NCI-H446 treated with DMSO at 0.1 percent for 48 hours (cell line): Measurements from ENCODE around the gene MKNK2.
A peak's percentile ranks its signal among the peaks of the same experiment; 100 is the strongest.

Experiments used
- DNase-seq: peaks from one replicate; lab custom pipeline; 2025; lab: John Stamatoyannopoulos, UW

MKNK2 gene

DNA sequence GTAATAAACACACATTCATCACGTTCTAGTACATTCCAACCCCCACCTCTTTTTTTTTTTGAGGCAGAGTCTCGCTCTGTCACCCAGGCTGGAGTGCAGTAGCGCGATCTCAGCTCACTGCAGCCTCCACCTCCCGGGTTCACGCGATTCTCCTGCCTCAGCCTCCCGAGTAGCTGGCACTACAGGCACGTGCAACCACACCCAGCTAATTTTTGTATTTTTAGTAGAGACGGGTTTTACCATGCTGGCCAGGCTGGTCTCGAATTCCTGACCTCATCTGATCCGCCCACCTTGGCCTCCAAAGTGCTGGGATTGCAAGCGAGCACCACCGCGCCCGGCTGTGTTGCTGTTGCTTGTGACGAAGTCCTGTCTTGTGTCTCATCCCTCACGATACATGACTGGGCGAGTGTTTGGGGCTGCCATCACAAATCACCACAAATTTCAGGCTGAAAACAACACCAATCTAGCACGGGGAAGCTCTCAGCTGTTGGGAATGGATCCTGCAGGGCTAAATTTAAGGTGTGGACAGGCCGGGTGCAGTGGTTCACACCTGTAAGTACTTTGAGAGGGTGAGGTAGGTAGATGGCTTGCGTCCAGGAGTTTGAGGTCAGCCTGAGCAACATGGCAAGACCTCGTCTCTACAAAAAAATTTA, 29.4 kb upstream of the MKNK2 start:
- no peak for DNase-seq

DNA sequence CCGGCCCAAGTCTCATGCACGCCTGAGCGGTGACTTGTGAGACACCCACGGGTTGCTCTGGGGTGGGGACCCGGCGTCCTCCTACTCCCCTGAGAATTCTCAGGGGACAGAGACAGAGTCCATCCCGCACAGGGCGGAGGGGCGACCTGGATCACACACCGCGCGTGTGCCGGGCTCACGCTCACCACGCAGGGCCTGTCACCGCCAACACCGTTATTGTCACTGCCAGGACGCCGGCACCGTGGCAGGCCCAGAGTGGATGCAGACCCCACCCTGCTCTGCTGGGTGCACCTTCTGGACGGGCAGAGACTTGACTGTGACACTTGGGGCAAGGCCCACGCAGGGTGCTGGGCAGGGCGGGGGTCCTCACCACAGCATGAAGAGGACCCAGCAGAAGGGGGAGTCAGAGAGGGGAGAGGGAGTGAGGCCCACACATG, 28.8 kb upstream of the MKNK2 start:
- DNase-seq, result no peak

DNA sequence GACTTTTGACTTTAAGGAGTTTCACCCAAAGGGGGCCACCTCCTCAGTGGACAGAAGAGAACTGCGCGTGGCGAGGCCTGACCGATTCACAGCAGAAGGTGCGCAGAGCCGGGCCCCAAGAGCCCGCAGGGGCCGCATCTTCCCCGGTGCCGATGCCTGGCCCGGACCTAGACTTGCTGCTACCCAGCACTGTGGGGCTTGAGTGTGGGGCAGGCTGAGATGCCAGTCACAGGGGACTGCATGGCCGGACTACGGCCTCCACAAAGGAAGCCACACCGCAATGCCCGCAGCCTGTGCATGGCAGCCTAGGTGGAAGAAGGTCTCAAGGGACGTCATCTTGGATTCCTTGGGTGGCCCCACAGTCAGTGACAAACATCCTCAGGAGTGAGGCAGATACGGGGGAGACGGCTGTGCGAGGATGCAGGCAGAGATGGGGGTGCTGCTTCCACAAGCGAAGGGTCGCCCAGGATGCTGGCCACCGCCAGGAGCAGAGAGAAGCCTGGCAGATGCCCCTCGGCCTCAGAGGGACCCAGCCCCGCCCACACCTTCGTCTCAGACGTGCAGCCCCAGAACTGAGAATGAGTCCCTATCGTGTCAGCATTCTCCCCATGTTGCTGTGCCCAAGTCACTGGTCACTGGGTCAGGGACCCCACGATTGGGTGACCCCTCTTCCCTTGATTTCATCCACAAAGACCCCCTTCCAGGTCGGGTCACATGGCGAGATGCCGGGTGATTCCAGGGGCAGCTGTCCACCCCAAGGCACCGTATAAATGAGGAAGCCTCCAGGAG, 28.2 kb upstream of the MKNK2 start:
- DNase-seq, result no peak

DNA sequence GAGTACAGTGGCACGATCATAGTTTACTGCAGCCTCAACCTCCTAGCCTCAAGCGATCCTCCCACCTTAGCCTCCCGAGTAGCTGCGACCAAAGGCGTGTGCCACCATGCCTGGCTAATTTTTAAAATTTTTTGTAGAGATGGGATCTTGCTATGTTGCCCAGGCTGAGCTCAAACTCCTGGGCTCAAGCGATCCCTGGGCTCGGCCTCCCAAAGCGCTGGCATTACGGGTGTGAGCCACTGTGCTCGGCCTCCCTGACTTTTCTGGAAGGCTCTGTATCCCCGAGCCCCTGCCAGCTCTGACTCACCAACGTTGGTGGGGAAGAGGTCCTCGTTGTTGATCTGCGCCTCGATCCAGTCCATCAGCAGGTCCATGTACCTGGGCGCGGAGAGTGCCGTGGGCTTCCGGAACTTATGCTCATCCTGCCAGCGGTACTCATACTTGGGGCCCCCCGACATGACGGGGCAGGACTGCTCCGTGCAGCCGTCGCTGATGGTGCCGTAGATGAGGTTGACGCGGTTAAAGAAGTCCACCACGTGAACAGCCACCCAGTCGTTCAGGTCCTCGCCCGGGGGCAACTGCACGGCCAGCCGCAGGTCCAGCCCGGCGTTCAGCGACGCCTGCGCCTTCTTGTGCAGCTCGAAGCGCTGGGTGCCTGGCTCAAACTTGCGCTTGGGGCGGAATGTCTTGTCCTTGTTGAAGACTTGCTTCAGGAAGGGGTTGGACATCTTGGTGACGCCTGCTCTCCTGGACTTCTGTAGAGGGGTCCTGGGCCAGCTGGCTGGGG, 27.0 kb upstream of the MKNK2 start:
- no peak for DNase-seq

DNA sequence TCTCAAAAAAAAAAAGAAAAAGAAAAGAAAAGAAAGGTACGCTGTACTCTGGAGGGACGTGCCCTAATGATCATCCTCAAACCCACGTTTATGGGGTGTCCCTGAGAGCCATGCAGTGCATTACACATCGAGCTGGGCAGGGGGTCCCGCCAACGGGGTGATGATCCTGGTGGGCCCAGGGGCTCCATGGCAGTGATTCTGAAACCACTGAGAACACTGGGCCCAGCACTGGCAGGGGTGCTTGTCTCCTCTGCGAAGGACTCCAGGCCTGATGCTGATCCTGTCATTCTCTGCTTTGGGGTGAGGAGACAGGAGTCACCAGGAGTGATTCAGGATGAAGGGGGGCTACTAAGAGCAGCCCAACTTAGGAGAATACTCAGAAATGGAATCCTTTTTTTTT, 26.4 kb upstream of the MKNK2 start:
- no peak for DNase-seq

DNA sequence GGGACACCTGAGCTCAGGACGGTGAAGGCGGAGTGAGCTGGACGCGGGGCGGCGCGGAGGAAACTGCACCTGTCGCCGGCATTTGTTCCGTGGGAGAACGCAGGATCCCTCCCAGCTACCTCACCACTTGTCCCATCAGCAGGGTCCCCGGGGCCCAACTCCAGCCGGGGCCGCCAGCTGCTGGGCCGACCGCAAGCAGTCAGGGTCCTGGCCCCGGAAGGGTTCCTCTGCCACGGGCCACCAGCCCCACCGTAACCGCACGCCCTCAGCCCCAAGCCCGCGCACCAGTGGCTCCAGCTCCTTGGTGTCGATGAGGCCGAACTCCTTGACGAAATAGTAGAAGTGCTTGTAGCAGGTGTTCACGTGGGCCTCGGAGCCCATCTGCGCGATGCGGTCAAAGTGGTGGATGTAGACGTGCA, 25.5 kb upstream of the MKNK2 start:
- DNase-seq, result no peak

DNA sequence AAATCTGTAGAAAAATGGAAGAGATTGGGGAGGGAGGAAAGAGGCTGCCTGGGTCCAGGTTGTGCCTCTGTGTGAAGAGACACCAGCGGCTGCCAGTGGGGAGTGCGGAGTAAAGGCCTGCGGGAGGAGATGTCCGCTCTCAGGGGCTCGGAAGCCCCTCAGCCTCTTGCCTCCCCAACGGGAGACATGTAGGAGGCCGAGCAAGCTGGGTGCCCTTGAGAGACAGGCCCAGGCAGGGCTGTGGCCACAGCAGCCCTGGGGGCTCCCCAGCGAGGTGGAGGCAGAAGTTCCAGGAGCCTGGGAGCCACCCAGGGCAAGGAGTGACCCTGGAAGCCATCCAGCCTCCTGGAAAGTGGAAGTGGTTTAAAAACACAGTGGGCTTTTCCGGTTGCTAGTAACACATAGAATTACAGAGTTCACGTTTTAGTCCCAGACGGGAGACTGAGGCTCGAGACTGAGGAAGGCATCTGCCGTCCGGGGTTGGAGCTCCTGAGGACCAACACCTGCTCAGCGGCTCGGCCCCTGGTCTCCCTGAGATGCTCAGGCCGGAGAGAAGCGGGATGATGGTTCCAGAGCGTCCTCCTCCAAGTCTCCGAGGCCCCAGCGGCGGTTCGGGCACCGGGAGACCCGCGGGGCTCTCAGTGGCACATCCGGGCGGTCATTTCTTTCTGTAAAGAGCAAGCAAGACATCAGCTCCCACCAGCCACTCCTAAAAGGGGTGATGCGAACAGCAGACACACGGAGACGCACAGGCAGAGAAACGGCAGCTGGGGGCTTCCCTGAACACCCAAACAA, 21.9 kb upstream of the MKNK2 start:
- DNase-seq, result no peak

DNA sequence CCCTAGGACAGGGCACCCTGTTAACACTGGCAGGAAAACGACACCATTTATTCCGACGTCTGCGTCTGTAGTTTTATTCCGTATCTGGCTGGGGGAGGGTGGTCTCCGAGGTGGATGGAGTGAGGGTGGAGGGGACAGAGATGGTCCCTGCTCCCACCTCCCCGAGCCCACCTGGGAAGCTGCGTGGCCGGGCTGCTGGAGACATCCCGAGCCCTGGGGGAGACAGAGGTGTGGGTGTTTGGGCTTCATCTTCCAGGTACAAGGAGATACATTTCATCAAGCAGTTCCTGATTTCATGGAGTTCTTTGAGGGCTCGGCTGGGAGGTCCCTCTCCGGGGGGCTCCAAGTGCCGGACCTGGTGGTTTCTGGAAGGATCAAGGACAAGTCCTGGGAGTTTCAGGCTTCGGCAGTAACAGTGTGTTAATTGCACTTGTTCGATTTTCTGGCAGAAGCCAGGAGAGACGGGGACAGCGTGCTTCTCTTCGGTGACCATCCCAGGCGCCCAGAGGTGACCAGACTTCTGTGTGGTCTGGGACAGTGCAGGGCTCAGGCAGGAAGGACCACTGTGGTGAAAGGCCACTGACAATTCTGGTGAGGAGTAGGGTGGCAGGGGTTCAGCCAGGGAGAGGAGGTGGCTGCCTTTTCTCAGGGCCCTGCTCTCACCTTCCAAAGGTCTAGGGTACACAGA, 20.1 kb upstream of the MKNK2 start:
- no peak for DNase-seq

DNA sequence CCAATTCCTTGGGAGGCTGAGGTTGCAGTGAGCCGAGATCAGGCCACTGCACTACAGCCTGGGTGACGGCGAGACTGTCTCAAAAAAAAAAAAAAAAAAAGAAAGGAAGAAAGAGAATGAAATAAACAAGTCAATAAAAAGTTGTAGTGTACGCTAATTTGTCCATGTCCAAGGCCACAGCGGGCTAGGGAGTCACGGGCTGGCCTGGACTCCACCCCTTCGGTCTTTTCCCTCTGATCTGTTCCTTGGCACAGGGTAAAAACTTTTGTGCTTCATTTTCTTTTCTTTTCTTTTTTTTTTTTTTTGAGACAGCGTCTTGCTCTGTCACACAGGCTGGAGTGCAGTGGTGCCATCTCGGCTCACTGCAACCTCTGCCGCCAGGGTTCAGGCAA, 19.4 kb upstream of the MKNK2 start:
- DNase-seq, result no peak

DNA sequence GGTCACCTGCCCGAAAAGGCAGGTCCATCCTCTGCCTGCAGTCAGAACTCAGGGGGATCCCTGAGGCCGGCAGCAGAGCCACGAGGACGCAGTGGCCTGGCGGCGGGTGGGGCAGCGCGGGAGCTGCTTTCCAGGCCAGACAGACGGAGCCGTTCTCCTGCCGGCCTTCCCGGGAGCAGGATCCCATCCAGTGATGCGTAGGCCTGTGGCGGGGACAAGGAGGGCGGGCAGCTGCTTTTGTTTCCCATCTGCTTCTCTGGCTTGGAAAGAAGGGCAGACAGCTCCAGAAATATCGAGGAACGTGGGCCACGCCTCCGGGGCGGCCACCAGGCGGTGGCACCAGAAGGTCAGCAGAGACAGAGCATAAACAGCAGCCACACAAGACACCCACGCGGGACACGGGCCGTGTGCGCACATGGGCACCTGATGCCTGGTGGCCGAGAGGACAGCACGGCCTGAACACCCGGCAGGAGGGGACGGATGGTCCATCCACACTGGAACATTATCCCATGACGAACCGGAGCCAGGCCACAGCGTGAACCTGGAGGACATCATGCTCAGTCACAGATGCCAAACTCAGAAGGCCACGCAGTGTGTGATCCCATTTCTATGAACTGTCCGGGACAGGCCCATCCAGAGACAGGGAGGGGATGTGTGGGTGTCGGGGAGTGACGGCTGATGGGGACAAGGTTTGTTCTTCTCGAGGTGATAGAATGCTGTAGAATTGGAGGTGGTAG, 13.9 kb upstream of the MKNK2 start:
- no peak for DNase-seq

DNA sequence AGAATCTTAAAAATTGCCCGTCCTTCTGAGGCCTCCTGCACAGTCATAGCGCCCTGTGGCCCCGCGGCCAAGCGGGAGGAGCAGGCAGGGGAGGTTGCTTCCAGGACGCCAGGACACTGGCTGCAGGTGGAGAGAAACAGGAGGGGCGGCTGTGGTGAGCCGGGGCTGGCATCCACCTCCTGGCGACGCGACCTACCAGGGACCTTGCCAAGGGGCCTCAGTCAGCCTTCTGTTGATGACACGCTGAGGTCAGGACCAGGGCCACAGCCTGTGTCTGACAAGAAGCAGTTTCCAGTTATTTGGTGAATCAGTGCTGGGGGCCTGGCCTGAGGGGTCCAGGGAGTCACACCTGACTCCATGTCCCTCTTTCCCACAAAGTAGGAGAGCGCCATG, 13.3 kb upstream of the MKNK2 start:
- no peak for DNase-seq

DNA sequence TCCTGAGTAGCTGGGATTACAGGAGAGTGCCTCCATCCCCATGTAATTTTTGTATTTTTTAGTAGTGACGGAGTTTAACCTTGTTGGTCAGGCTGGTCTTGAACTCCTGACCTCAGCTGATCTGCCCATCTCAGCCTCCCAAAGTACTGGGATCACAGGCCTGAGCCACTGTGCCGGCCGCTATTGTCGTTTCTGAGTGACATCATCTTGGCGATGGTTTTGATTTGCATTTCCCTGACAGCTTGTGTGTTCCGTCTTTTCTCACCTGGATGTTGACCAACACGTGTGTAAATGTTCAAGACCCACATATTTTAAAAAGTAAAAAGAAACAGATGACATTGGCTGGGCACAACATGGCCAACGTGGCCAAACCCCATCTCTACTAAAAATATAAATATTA, 12.8 kb upstream of the MKNK2 start:
- no peak for DNase-seq

DNA sequence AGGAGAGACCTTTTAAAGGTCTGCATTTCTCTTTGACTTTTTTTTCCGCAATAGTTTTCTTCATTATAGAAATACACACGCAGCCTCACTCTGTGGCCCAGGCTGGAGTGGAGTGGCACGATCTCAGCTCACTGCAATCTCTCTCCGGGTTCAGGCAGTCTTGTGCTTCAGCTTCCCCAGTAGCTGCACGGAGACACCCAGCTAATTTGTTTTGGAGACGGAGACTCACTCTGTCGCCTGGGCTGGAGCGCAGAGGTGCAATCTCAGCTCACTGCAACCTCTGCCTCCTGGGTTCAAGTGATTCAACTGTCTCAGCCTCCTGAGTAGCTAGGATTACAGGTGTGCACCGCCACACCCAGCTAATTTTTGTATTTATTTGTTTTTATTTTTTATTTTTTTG, 11.7 kb upstream of the MKNK2 start:
- DNase-seq, result no peak

DNA sequence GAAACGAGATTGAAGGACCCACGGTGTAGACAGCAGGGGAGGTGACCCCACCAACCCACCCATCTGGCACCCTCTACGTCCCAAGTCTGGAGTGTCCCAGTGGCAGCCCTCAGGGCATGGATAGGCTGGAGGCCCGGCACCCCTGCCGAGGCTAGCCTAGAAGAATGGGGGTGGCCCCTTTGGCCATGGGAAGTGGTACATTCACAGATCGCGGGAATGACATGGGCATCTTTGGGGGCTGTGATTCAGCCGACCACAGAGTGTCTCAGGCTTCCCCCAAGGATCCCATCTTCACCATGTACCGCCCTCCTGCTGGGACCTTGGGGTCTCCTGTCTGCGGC, 11.3 kb upstream of the MKNK2 start:
- no peak for DNase-seq

DNA sequence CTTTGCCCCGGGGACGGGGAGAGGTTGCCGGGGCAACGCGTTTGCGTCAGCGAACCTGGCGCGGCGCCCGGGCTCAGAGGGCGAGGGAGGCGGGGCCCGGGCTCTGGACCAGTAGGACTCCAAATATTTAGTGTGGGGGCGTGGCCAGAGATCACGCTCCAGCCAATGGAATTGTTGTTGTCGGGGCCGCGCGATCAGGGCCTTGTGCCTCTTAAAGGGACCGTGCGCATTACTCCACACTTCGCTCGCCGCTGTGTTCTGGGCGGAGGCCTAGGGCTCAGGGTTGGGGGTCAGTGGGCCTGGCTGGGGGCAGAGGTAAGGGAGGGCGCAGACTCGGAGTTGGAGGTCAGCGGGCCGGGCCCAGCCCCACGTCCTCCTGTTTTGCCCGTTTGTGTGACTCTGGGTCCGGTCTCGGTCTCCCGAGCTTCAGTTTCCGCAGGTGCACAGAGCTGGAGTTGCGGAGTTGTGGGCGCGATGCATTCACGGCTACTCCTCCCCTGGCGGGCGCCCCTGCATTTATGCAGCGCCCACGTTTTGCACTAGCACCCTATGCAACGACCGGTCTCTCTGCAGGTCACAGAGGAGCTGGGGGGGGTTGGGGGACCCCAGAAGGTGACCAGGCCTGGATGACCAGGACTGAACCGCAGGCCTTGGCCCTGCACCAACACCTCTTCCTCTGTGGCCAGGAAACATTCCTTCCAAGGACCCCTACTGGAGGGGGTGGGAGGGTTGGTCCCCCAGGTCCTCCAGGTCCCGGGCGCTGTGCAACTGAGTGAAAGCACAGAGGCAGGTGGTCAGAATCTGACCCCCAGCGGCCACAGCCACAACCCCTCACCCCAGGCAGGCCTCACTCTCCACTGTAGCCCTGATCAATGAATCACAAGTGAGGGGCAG, 10.7 kb upstream of the MKNK2 start:
- peak; percentile 99 for DNase-seq

DNA sequence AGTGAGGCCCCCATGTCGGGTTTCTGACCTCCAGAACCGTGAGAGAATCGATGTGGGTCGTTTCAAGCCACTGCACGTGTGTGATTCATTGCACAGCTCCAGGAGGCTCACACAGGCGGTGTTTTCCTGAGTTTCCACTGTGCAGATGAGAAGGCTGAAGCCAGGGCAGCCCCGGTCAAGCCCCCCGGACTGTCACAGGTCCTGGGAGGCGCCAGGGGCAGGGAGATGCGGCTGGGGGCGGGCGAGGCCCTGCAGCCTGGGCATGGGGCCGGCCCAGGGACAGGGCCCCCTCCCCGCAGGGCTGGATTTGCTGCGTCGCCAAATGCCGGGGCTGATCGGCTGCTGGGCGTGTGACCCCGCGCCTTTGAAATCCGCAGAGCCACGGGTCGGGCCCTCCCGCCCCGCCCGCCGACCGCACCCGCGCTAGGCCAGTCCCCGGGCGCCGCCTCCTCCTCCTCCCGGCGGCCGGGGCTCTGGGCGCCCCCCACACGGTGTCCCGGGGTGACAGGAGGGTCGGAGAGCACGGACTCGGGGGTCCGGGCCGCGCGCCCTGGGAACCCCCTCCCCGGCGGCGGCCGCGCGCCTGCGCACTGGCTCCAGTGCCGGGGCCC, 9.9 kb upstream of the MKNK2 start:
- DNase-seq, result no peak

DNA sequence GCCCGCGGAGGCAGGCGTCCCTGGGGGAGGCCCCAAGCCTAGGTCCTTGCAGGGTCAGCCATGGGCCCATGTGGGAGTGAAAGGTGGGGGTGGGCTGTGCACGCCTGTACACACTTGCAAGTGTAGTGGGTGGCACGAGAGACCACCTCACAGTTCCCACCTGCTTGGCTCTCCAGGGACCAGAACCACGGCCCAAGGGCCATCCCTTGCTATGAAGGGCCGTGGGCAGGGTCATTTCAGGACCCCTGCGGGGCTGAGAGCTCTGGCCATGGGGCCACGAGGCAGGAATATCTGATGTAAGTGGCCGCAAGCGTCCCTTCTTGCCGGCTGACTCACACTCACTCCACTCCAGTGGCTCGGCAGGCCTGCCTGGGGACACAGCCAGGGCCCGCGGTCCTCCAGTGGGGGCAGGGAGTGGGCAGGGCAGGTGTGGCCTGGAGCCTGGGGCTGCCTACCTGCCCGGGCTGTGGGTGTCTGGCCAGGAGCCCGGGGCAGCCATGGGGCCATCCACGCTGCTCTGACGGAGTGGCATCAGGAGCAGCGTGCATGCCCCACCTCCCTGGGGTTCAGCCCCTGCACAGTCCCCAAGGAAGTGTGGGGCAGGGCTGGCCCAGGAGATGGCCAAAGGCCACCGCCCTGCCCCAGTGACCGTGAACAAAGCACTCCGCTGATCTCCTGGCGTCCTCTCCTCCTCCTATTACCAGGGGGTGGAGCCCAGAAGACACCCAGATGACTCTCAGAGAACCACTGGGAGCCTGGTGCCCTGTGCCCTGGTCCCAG, 8.6 kb upstream of the MKNK2 start:
- DNase-seq, result no peak

DNA sequence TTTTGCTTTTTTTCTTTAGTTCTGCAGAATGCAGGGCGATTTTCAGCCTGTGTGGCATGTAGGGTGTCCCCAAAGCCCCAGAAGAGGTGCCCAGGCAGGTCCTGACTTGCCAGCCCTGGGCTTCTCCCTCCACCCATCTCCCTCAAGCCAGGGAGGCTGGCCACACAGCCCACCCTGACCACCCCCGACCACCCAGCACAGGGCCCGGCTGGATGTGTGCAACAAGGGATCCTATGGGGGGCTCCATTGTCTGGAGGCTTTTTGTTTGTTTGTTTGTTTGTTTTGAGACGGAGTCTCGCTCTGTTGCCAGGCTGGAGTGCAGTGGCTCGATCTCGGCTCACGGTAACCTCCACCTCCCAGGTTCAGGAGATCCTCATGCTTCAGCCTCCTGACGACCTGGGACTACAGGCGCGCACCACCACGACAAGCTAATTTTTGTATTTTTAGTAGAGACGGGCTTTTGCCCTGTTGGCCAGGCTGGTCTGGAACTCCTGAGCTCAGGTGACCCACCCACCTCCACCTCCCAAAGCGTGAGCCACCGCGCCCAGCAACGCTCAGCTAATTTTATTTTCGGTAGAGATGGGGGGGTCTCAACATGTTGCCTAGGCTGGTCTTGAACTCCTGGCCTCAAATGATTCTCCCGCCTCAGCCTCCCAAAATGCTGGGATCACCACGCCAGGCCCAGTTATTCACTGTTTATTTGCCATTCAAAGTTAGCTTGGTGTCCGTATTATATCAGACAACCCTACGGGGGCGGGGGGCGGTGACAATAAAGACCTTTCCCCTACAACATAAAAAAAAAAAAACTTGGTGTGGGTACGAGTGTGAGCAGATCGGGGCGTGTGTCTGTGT, 7.8 kb upstream of the MKNK2 start:
- DNase-seq, result no peak
